Measurements from ENCODE around the gene POLE. TPM values are rescaled to one million over a fixed set of nuclear protein-coding genes. Genes with fewer than 3 reads are reported as not detected.

POLE gene
- total and polyA plus RNA-seq, 2 experiments from 2014 or later = 6.0 to 16.2 TPM

DNA sequence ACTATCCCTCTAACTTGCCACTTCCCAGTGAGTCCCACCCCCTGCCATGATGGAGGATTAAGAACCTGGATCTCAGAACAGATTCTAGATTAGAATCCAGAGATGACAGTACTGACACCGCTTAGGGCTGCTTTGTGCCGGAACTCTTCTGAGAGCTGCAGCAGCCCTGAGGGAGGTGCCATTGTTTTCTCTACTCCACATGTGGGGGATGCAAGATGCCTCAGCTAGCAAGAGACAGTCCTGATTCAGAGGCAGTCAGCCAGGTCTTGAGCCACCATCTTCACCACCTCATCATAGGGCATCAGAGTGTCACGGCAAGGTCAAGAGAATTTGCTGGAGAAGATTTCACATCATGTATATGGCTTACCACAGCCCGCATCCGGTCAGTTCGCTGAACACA lies 20.1 kb upstream of the POLE start:
- H2AFZ ChIP-seq = no peak overlapping the region
- H3K4me2 ChIP-seq (ENCODE audit: unreplicated experiment) = no peak overlapping the region
- TF ChIP-seq EZH2 (IDR thresholded peaks at IDR 0.05; ENCODE audit: insufficient read depth, poor library complexity, severe bottlenecking) = no peak
- no peak for TF ChIP-seq EZH2phosphoT487 (IDR thresholded peaks at IDR 0.05; ENCODE audit: insufficient read depth, low read depth)
- H3K27ac ChIP-seq = no peak overlapping the region
- H3K9ac ChIP-seq = no peak overlapping the region
- H3K79me2 ChIP-seq (ENCODE audit: insufficient read depth) = peaks cover 13% of the 10 kb centered on the region
- H3F3A ChIP-seq (ENCODE audit: insufficient read depth) = no peaks in the 10 kb centered on the region
- 91 to 94% methylated on average over 6 of the region's 6 CpGs for WGBS, 2 experiments (ENCODE audit: low coverage in 1 of 2, low lambda C conversion rate in 2 of 2, missing lambda C conversion rate in 2 of 2)
- peaks cover 4% of the 10 kb centered on the region; the same call in 1 of the 2 replicates for H3K4me1 ChIP-seq (ENCODE audit: insufficient read depth)
- no peaks in the 10 kb centered on the region for H3K9me3 ChIP-seq (ENCODE audit: low read depth)
- no peak overlapping the region for H3K4me3 ChIP-seq
- no peaks in the 10 kb centered on the region for H4K20me1 ChIP-seq (ENCODE audit: insufficient read depth)
- no peaks in the 10 kb centered on the region for H3K9me2 ChIP-seq (ENCODE audit: insufficient read depth)
- DNase-seq = no peak
- in situ Hi-C loops (cut with MboI) = no loop called here
- H3K36me3 ChIP-seq (ENCODE audit: low read depth) = no peaks in the 10 kb centered on the region
- no peaks in the 10 kb centered on the region for H3K27me3 ChIP-seq (replicated peaks; ENCODE audit: insufficient read depth)

DNA sequence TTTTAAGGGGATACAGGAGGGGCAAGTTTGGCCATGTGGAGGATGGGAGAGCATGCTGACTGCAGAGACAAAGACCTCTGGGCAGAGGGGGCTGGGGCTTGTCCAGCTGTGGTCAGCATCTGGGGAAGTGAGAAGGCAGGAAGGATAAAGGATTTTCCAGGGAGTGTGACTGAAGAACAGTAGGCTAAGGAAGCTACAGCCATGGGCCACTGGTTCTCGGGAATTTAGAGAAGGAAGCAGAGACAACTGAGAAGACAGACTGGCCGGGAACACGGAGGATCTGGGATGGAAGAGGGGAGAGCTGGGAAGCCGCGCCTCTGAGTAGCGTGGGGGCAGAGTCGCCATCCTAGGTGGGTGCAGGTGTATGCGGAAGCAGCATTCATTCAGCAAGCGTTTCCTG lies 16.5 kb upstream of the POLE start:
- Histone ChIP-seq H3K4me3 (no peak overlapping the region), H3K9me3 (ENCODE audit: low read depth) (no peaks in the 10 kb centered on the region), H3K4me2 (ENCODE audit: unreplicated experiment) (no peak overlapping the region), H3F3A (ENCODE audit: insufficient read depth) (peaks cover 4% of the 10 kb centered on the region; the same call in 1 of the 2 replicates), H3K27me3 (replicated peaks; ENCODE audit: insufficient read depth) (no peaks in the 10 kb centered on the region), H3K4me1 (ENCODE audit: insufficient read depth) (no peaks in the 10 kb centered on the region), H3K36me3 (ENCODE audit: low read depth) (no peaks in the 10 kb centered on the region), H4K20me1 (ENCODE audit: insufficient read depth) (no peaks in the 10 kb centered on the region), H3K9me2 (ENCODE audit: insufficient read depth) (no peaks in the 10 kb centered on the region), H2AFZ (no peak overlapping the region), H3K9ac (no peak overlapping the region), H3K27ac (no peak overlapping the region), H3K79me2 (ENCODE audit: insufficient read depth) (no peaks in the 10 kb centered on the region)
- TF ChIP-seq EZH2phosphoT487 (IDR thresholded peaks at IDR 0.05; ENCODE audit: insufficient read depth, low read depth) (no peak), EZH2 (IDR thresholded peaks at IDR 0.05; ENCODE audit: insufficient read depth, poor library complexity, severe bottlenecking) (no peak)
- in situ Hi-C loops (cut with MboI) = no loop called here
- DNase-seq = no peak
- WGBS, 2 experiments (ENCODE audit: low coverage in 1 of 2, low lambda C conversion rate in 2 of 2, missing lambda C conversion rate in 2 of 2) = 87 to 90% methylated on average over 9 of the region's 9 CpGs

DNA sequence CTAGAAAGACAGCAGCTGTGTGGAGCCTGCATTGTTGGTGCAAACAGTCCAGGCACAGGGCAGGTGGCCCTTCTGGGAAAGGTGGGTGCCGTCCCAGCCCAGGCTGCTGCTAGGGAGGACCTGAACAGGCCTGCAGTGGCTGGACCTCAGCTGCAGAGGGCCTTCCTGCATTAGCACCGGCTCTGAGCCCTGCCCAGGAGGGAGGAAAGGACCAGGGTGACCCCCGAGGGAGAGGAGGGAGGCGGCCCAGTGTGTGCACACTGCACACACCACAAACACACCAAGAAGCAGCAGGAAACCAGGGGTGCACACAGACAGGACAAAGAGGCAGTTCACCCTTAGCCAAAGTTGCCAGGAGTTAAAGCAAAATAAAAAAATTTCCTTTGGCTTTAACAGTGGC lies 15.5 kb upstream of the POLE start:
- in situ Hi-C loops (cut with MboI) = no loop called here
- no peaks in the 10 kb centered on the region for H3K36me3 ChIP-seq (ENCODE audit: low read depth)

DNA sequence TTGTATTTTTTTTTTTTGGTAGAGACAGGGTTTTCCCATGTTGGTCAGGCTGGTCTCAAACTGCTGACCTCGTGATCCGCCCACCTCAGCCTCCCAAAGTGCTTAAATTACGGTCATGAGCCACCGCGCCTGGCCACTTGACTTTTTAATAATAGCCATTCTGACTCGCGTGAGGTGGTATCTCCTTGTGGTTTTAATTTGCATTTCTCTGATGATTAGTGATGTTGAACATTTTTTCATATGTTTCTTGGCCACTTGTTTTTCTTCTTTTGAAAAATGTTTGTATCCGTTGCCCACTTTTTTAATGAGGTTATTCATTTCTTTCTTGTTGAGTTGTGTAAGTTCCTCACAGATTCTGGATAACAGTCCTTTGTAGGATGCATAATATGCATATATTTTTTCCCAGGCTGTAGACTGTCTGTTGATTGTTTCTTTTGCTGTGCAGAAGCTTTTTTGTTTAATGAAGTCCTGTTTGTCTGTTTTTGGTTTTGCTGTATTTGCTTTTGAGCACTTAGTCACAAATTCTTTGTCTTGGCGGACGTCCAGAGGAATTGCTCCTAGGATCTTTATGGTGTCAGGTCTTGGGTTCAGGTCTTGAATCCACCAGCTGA lies 13.2 kb upstream of the POLE start:
- DNase-seq = peak; percentile 40
- H3K4me1 ChIP-seq (ENCODE audit: insufficient read depth) = no peaks in the 10 kb centered on the region
- H3K9ac ChIP-seq = no peak overlapping the region
- H3K9me2 ChIP-seq (ENCODE audit: insufficient read depth) = no peaks in the 10 kb centered on the region
- H3K4me2 ChIP-seq (ENCODE audit: unreplicated experiment) = no peak overlapping the region
- TF ChIP-seq EZH2 (IDR thresholded peaks at IDR 0.05; ENCODE audit: insufficient read depth, poor library complexity, severe bottlenecking) = no peak
- H3K4me3 ChIP-seq = no peak overlapping the region
- no peaks in the 10 kb centered on the region for H4K20me1 ChIP-seq (ENCODE audit: insufficient read depth)
- no peak overlapping the region for H2AFZ ChIP-seq
- H3K9me3 ChIP-seq (ENCODE audit: low read depth) = no peaks in the 10 kb centered on the region
- no peak overlapping the region for H3K27ac ChIP-seq
- H3F3A ChIP-seq (ENCODE audit: insufficient read depth) = peaks cover 4% of the 10 kb centered on the region; the same call in 1 of the 2 replicates
- in situ Hi-C loops (cut with MboI) = no loop called here
- no peaks in the 10 kb centered on the region for H3K79me2 ChIP-seq (ENCODE audit: insufficient read depth)
- WGBS, 2 experiments (ENCODE audit: low coverage in 1 of 2, low lambda C conversion rate in 2 of 2, missing lambda C conversion rate in 2 of 2) = 82 to 83% methylated on average over 10 of the region's 10 CpGs
- H3K27me3 ChIP-seq (replicated peaks; ENCODE audit: insufficient read depth) = no peaks in the 10 kb centered on the region
- H3K36me3 ChIP-seq (ENCODE audit: low read depth) = no peaks in the 10 kb centered on the region

More for the DNA sequence above, 15.5 kb upstream of the POLE start:
- WGBS, 2 experiments (ENCODE audit: low coverage in 1 of 2, low lambda C conversion rate in 2 of 2, missing lambda C conversion rate in 2 of 2) = 79 to 82% methylated on average over 4 of the region's 4 CpGs
- TF ChIP-seq EZH2phosphoT487 (IDR thresholded peaks at IDR 0.05; ENCODE audit: insufficient read depth, low read depth) (no peak), EZH2 (IDR thresholded peaks at IDR 0.05; ENCODE audit: insufficient read depth, poor library complexity, severe bottlenecking) (no peak)
- Histone ChIP-seq H3K27me3 (replicated peaks; ENCODE audit: insufficient read depth) (no peaks in the 10 kb centered on the region), H3K4me2 (ENCODE audit: unreplicated experiment) (no peak overlapping the region), H3K79me2 (ENCODE audit: insufficient read depth) (no peaks in the 10 kb centered on the region), H3K9ac (no peak overlapping the region), H3K4me1 (ENCODE audit: insufficient read depth) (no peaks in the 10 kb centered on the region), H3F3A (ENCODE audit: insufficient read depth) (peaks cover 4% of the 10 kb centered on the region; the same call in 1 of the 2 replicates), H4K20me1 (ENCODE audit: insufficient read depth) (no peaks in the 10 kb centered on the region), H3K27ac (no peak overlapping the region), H3K9me2 (ENCODE audit: insufficient read depth) (no peaks in the 10 kb centered on the region), H3K9me3 (ENCODE audit: low read depth) (no peaks in the 10 kb centered on the region), H2AFZ (no peak overlapping the region), H3K4me3 (no peak overlapping the region)
- DNase-seq = no peak
